Fibroblast of lung (primary cell): ENCODE results near the gene PTPN14. TPM values are rescaled to one million over a fixed set of nuclear protein-coding genes. Genes with fewer than 3 reads are reported as not detected.

Experiments used
- DNase-seq, 2 donors: peaks; one replicate each; pipeline versions ENCODE4 v3.0.0 to v3.0.0-alpha.2; 2010; ENCODE audit warnings: low read depth in 2 of 2
- H2AFZ ChIP-seq: 2 replicates; pipeline ENCODE4 v1.5.1; 2012; ENCODE audit warnings: low read length, control low read depth, inconsistent platforms
- H3K27ac ChIP-seq: 2 replicates; pipeline ENCODE4 v1.5.1; 2011; ENCODE audit warnings: low read length, control low read depth; ENCODE audit not compliant: insufficient read depth
- H3K27me3 ChIP-seq: 2 replicates; pipeline ENCODE4 v1.5.1; 2011; ENCODE audit warnings: mild to moderate bottlenecking, low read length; ENCODE audit not compliant: control insufficient read depth, insufficient read depth
- H3K36me3 ChIP-seq: 2 replicates; pipeline ENCODE4 v1.5.1; 2011; ENCODE audit warnings: low read length; ENCODE audit not compliant: control insufficient read depth, insufficient read depth
- H3K4me1 ChIP-seq: 2 replicates; pipeline ENCODE4 v1.5.1; 2011; ENCODE audit warnings: low read length; ENCODE audit not compliant: control insufficient read depth, insufficient read depth; ENCODE audit errors: extremely low read depth
- H3K4me2 ChIP-seq: 2 replicates; pipeline ENCODE4 v1.5.1; 2011; ENCODE audit warnings: low read length, control low read depth; ENCODE audit not compliant: insufficient read depth; ENCODE audit errors: extremely low read depth
- H3K4me3 ChIP-seq, 4 experiments: fragments of 200-600 bp in 1 of 4; sonication (generic) in 1 of 4; replicated peaks in 1 of 4; 2 replicates each; pipeline ENCODE4 v1.5.1; 2011 to 2016; ENCODE audit warnings: low read length in 4 of 4, low read depth in 3 of 4, mild to moderate bottlenecking in 3 of 4, control low read depth in 2 of 4, inconsistent platforms in 1 of 4, mixed read lengths in 1 of 4; ENCODE audit not compliant: insufficient read depth in 1 of 4; ENCODE audit errors: control extremely low read depth in 1 of 4
- H3K79me2 ChIP-seq: 2 replicates; pipeline ENCODE4 v1.5.1; 2012; ENCODE audit warnings: mild to moderate bottlenecking, low read length, inconsistent platforms; ENCODE audit not compliant: control insufficient read depth, insufficient read depth
- H3K9ac ChIP-seq: 2 replicates; pipeline ENCODE4 v1.5.1; 2011; ENCODE audit warnings: mild to moderate bottlenecking, low read length, control low read depth; ENCODE audit not compliant: insufficient read depth
- H3K9me3 ChIP-seq: 2 replicates; pipeline ENCODE4 v1.5.1; 2012; ENCODE audit warnings: low read depth, low read length; ENCODE audit not compliant: control insufficient read depth, insufficient read depth
- H4K20me1 ChIP-seq: 2 replicates; pipeline ENCODE4 v1.5.1; 2011; ENCODE audit warnings: low read length; ENCODE audit not compliant: control insufficient read depth, insufficient read depth; ENCODE audit errors: extremely low read depth
- EZH2 ChIP-seq: IDR thresholded peaks from 2 replicates; pipeline ENCODE4 v1.5.1; 2012; ENCODE audit warnings: low read length, control low read depth, mild to moderate bottlenecking; ENCODE audit errors: missing control alignments
- polyA plus RNA-seq, 2 donors: library from polyadenylated mRNA; depleted of rRNA in 1 of 2; stranded (reverse) in 1 of 2; unstranded in 1 of 2; fragments of >200 nt; gene quantifications; 2 replicates each; pipeline ENCODE4 v1.2.1, GENCODE V29; 2011 to 2012; ENCODE audit warnings: missing spikeins in 1 of 2
- total RNA-seq: library from RNA; depleted of rRNA; stranded (reverse); fragments of >200 nt; gene quantifications from 2 replicates; pipeline ENCODE4 v1.2.1, GENCODE V29; 2014
- TF ChIP-seq, protein P1 (sequence below), 2 donors: IDR thresholded peaks in 1 of 2; conservative IDR thresholded peaks in 1 of 2; 1 replicate in 1 of 2; 2 replicates in 1 of 2; pipeline ENCODE4 v1.5.1; 2011 to 2012; ENCODE audit warnings: low read length in 2 of 2, control low read depth in 1 of 2, inconsistent platforms in 1 of 2, low read depth in 1 of 2, mild to moderate bottlenecking in 1 of 2

PTPN14 gene
- total and polyA plus RNA-seq, 2 donors (not counting 1 experiment from before 2014, with no cell fraction given), result 38.7 to 56.1 TPM

DNA sequence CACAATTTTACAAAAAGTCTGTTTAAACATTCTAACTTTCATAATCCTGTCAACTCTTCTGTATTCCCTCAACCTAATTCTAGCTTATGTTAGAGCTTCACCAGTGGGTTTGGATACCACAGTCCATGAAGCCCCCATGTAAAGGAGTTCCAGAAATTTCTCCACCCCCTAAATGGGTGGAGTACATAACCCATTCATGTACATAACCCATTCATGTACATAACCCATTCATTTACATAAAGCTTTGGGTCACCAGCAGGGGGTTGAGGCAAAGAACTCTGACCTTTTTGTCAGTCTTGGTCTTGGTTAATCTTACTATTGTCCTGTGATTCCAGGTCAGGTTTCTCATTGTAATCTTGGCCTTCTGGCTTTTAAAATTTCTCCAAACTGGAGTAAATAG, 208.9 kb downstream of the PTPN14 start:
- no peaks in the 10 kb centered on the region for H3K9me3 ChIP-seq
- DNase-seq, result no peak
- no peaks in the 10 kb centered on the region for H3K27me3 ChIP-seq
- H3K36me3 ChIP-seq, result peaks cover 2% of the 10 kb centered on the region
- H3K4me3 ChIP-seq, result no peak overlapping the region
- H3K4me2 ChIP-seq, result no peak overlapping the region
- no peak for TF ChIP-seq EZH2
- TF ChIP-seq, protein P1, sequence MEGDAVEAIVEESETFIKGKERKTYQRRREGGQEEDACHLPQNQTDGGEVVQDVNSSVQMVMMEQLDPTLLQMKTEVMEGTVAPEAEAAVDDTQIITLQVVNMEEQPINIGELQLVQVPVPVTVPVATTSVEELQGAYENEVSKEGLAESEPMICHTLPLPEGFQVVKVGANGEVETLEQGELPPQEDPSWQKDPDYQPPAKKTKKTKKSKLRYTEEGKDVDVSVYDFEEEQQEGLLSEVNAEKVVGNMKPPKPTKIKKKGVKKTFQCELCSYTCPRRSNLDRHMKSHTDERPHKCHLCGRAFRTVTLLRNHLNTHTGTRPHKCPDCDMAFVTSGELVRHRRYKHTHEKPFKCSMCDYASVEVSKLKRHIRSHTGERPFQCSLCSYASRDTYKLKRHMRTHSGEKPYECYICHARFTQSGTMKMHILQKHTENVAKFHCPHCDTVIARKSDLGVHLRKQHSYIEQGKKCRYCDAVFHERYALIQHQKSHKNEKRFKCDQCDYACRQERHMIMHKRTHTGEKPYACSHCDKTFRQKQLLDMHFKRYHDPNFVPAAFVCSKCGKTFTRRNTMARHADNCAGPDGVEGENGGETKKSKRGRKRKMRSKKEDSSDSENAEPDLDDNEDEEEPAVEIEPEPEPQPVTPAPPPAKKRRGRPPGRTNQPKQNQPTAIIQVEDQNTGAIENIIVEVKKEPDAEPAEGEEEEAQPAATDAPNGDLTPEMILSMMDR (conservative IDR thresholded peaks at IDR 0.05 in 1 of 2, IDR thresholded peaks at IDR 0.05 in 1 of 2; ENCODE audit: low read depth in 1 of 2, low read length in 2 of 2), result no peak
- H3K79me2 ChIP-seq, result no peaks in the 10 kb centered on the region
- H4K20me1 ChIP-seq, result no peaks in the 10 kb centered on the region
- no peak overlapping the region for H3K9ac ChIP-seq
- no peaks in the 10 kb centered on the region for H3K4me1 ChIP-seq
- no peak overlapping the region for H3K27ac ChIP-seq
- no peak overlapping the region for H2AFZ ChIP-seq

DNA sequence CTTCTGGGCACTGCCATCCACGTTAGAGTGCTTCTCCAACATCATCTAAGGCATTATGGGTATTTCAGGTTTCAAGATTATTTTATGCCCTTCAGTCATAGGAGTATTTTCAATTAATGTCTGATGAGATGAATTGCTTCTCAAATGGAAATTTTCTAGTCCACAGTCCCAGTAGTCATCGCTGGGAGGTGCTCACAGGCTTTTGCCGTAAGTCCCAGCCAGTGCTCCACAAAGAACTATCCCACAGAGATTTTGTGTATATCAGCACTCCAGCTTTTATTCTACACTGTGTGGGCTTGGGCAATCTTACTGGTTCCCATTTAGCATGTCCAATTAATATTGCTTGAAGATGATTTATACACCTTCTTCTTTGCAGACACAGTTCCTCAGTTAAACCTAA, 209.5 kb downstream of the PTPN14 start:
- Histone ChIP-seq H3K4me3 (no peak overlapping the region), H3K79me2 (no peaks in the 10 kb centered on the region), H2AFZ (no peak overlapping the region), H3K27me3 (no peaks in the 10 kb centered on the region), H3K4me1 (no peaks in the 10 kb centered on the region), H3K9me3 (no peaks in the 10 kb centered on the region), H3K9ac (no peak overlapping the region), H3K27ac (no peak overlapping the region), H4K20me1 (no peaks in the 10 kb centered on the region), H3K36me3 (peaks cover 2% of the 10 kb centered on the region), H3K4me2 (no peak overlapping the region)
- DNase-seq, result no peak
- TF ChIP-seq, protein P1 (conservative IDR thresholded peaks at IDR 0.05 in 1 of 2, IDR thresholded peaks at IDR 0.05 in 1 of 2; ENCODE audit: low read depth in 1 of 2, low read length in 2 of 2), result peak in 1 of 2 donors; percentile 10
- TF ChIP-seq EZH2, result no peak

GRCh38 chr1:214341459-214341858, 209.9 kb downstream of the PTPN14 start:
- Histone ChIP-seq H3K9me3 (no peaks in the 10 kb centered on the region), H3K27me3 (no peaks in the 10 kb centered on the region), H4K20me1 (no peaks in the 10 kb centered on the region), H3K4me1 (no peaks in the 10 kb centered on the region), H3K79me2 (no peaks in the 10 kb centered on the region), H3K9ac (no peak overlapping the region), H3K27ac (no peak overlapping the region), H3K4me2 (no peak overlapping the region), H2AFZ (no peak overlapping the region), H3K36me3 (peaks cover 2% of the 10 kb centered on the region), H3K4me3 (no peak overlapping the region)
- no peak for DNase-seq
- no peak for TF ChIP-seq EZH2
- TF ChIP-seq, protein P1 (conservative IDR thresholded peaks at IDR 0.05 in 1 of 2, IDR thresholded peaks at IDR 0.05 in 1 of 2; ENCODE audit: low read depth in 1 of 2, low read length in 2 of 2), result no peak
